Mammary epithelial cell (primary cell): ENCODE measurements around the gene BBS12.

ENCODE experiments used
- EZH2 ChIP-seq: IDR thresholded peaks from 2 replicates; pipeline ENCODE4 v1.6.1; 2012; ENCODE audit warnings: low read length, inconsistent platforms, borderline replicate concordance
- TF ChIP-seq, protein P1 (sequence below), 2 donors: IDR thresholded peaks in 1 of 2; conservative IDR thresholded peaks in 1 of 2; 2 replicates each; pipeline ENCODE4 v1.5.1; 2011 to 2012; ENCODE audit warnings: inconsistent platforms in 2 of 2, low read length in 2 of 2, mild to moderate bottlenecking in 2 of 2, control low read depth in 1 of 2, low read depth in 1 of 2; ENCODE audit not compliant: insufficient read depth in 1 of 2; ENCODE audit errors: extremely low read depth in 1 of 2

- TF ChIP-seq, protein P1, sequence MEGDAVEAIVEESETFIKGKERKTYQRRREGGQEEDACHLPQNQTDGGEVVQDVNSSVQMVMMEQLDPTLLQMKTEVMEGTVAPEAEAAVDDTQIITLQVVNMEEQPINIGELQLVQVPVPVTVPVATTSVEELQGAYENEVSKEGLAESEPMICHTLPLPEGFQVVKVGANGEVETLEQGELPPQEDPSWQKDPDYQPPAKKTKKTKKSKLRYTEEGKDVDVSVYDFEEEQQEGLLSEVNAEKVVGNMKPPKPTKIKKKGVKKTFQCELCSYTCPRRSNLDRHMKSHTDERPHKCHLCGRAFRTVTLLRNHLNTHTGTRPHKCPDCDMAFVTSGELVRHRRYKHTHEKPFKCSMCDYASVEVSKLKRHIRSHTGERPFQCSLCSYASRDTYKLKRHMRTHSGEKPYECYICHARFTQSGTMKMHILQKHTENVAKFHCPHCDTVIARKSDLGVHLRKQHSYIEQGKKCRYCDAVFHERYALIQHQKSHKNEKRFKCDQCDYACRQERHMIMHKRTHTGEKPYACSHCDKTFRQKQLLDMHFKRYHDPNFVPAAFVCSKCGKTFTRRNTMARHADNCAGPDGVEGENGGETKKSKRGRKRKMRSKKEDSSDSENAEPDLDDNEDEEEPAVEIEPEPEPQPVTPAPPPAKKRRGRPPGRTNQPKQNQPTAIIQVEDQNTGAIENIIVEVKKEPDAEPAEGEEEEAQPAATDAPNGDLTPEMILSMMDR (conservative IDR thresholded peaks at IDR 0.05 in 1 of 2, IDR thresholded peaks at IDR 0.05 in 1 of 2; ENCODE audit: extremely low read depth in 1 of 2, insufficient read depth in 1 of 2, low read depth in 1 of 2, low read length in 2 of 2): peak; percentile 90 to 93
- no peak for TF ChIP-seq EZH2
Measured at GRCh38 chr4:122716825-122717448, 15.6 kb upstream of the BBS12 start.
